ENCODE data around the gene HOXD10.

Gene HOXD10

GRCh38 chr2:176076796-176077195 lies 39.8 kb upstream of the HOXD10 start:
- no peak overlapping the region for H3K27ac ChIP-seq (ENCODE audit: low read depth, low read length, severe bottlenecking)
- no peaks in the 10 kb centered on the region for H3K36me3 ChIP-seq (ENCODE audit: control insufficient read depth, insufficient read depth, low read length)
- no peaks in the 10 kb centered on the region for H3K9me3 ChIP-seq (ENCODE audit: control insufficient read depth, low read length)
- no peak overlapping the region for H3K4me3 ChIP-seq (ENCODE audit: extremely low read depth, insufficient read depth, low read length, poor library complexity, severe bottlenecking)
- 80% methylated on average over 2 of the region's 2 CpGs; no CpG with 5 or more reads in 1 of the 2 experiments for WGBS, 2 experiments (ENCODE audit: insufficient coverage in 2 of 2)
- H3K4me1 ChIP-seq (ENCODE audit: control insufficient read depth, insufficient read depth, low read length, poor library complexity, severe bottlenecking) = no peaks in the 10 kb centered on the region

GRCh38 chr2:176078541-176079284 lies 37.9 kb upstream of the HOXD10 start:
- H3K4me3 ChIP-seq (ENCODE audit: extremely low read depth, insufficient read depth, low read length, poor library complexity, severe bottlenecking) = peak overlapping the region; percentile 25
- no peaks in the 10 kb centered on the region for H3K9me3 ChIP-seq (ENCODE audit: control insufficient read depth, low read length)
- H3K27ac ChIP-seq (ENCODE audit: low read depth, low read length, severe bottlenecking) = no peak overlapping the region
- no peaks in the 10 kb centered on the region for H3K36me3 ChIP-seq (ENCODE audit: control insufficient read depth, insufficient read depth, low read length)
- 7 to 11% methylated on average over 19 to 20 of the region's 25 CpGs for WGBS, 2 experiments (ENCODE audit: insufficient coverage in 2 of 2)
- H3K4me1 ChIP-seq (ENCODE audit: control insufficient read depth, insufficient read depth, low read length, poor library complexity, severe bottlenecking) = peaks cover 3% of the 10 kb centered on the region

GRCh38 chr2:176079285-176079830 lies 37.2 kb upstream of the HOXD10 start:
- 0 to 1% methylated on average over 15 to 25 of the region's 30 CpGs for WGBS, 2 experiments (ENCODE audit: insufficient coverage in 2 of 2)
- Histone ChIP-seq H3K4me1 (ENCODE audit: control insufficient read depth, insufficient read depth, low read length, poor library complexity, severe bottlenecking) (peaks cover 3% of the 10 kb centered on the region), H3K36me3 (ENCODE audit: control insufficient read depth, insufficient read depth, low read length) (no peaks in the 10 kb centered on the region), H3K27ac (ENCODE audit: low read depth, low read length, severe bottlenecking) (no peak overlapping the region), H3K9me3 (ENCODE audit: control insufficient read depth, low read length) (no peaks in the 10 kb centered on the region), H3K4me3 (ENCODE audit: extremely low read depth, insufficient read depth, low read length, poor library complexity, severe bottlenecking) (peak overlapping the region; percentile 25)

- peaks cover 9% of the 10 kb centered on the region for H3K4me1 ChIP-seq (ENCODE audit: control insufficient read depth, insufficient read depth, low read length, poor library complexity, severe bottlenecking)
- H3K4me3 ChIP-seq (ENCODE audit: extremely low read depth, insufficient read depth, low read length, poor library complexity, severe bottlenecking) = peak overlapping the region; percentile 25
- no peak overlapping the region for H3K27ac ChIP-seq (ENCODE audit: low read depth, low read length, severe bottlenecking)
- no peaks in the 10 kb centered on the region for H3K9me3 ChIP-seq (ENCODE audit: control insufficient read depth, low read length)
- H3K36me3 ChIP-seq (ENCODE audit: control insufficient read depth, insufficient read depth, low read length) = no peaks in the 10 kb centered on the region
- WGBS, 2 experiments (ENCODE audit: insufficient coverage in 2 of 2) = 0 to 1% methylated on average over 49 to 60 of the region's 86 CpGs
Observed at GRCh38 chr2:176079831-176080539, 36.6 kb upstream of the HOXD10 start.

- Histone ChIP-seq H3K4me3 (ENCODE audit: extremely low read depth, insufficient read depth, low read length, poor library complexity, severe bottlenecking) (peak overlapping the region; percentile 21), H3K27ac (ENCODE audit: low read depth, low read length, severe bottlenecking) (no peak overlapping the region)
- WGBS, 2 experiments (ENCODE audit: insufficient coverage in 2 of 2) = 1% methylated on average over 42 to 56 of the region's 68 CpGs
Observed at GRCh38 chr2:176080540-176081375, 35.8 kb upstream of the HOXD10 start.

GRCh38 chr2:176081376-176081836 lies 35.2 kb upstream of the HOXD10 start:
- Histone ChIP-seq H3K27ac (ENCODE audit: low read depth, low read length, severe bottlenecking) (no peak overlapping the region), H3K36me3 (ENCODE audit: control insufficient read depth, insufficient read depth, low read length) (no peaks in the 10 kb centered on the region), H3K4me3 (ENCODE audit: extremely low read depth, insufficient read depth, low read length, poor library complexity, severe bottlenecking) (no peak overlapping the region), H3K9me3 (ENCODE audit: control insufficient read depth, low read length) (no peaks in the 10 kb centered on the region), H3K4me1 (ENCODE audit: control insufficient read depth, insufficient read depth, low read length, poor library complexity, severe bottlenecking) (peaks cover 16% of the 10 kb centered on the region)
- WGBS, 2 experiments (ENCODE audit: insufficient coverage in 2 of 2) = 6 to 10% methylated on average over 3 to 5 of the region's 17 CpGs

More at GRCh38 chr2:176080540-176081375, 35.8 kb upstream of the HOXD10 start:
- H3K4me1 ChIP-seq (ENCODE audit: control insufficient read depth, insufficient read depth, low read length, poor library complexity, severe bottlenecking) = peaks cover 13% of the 10 kb centered on the region
- no peaks in the 10 kb centered on the region for H3K9me3 ChIP-seq (ENCODE audit: control insufficient read depth, low read length)
- no peaks in the 10 kb centered on the region for H3K36me3 ChIP-seq (ENCODE audit: control insufficient read depth, insufficient read depth, low read length)

GRCh38 chr2:176081837-176082524 lies 34.6 kb upstream of the HOXD10 start:
- Histone ChIP-seq H3K4me3 (ENCODE audit: extremely low read depth, insufficient read depth, low read length, poor library complexity, severe bottlenecking) (no peak overlapping the region), H3K4me1 (ENCODE audit: control insufficient read depth, insufficient read depth, low read length, poor library complexity, severe bottlenecking) (peaks cover 16% of the 10 kb centered on the region), H3K27ac (ENCODE audit: low read depth, low read length, severe bottlenecking) (no peak overlapping the region), H3K9me3 (ENCODE audit: control insufficient read depth, low read length) (no peaks in the 10 kb centered on the region), H3K36me3 (ENCODE audit: control insufficient read depth, insufficient read depth, low read length) (no peaks in the 10 kb centered on the region)
- 0 to 1% methylated on average over 58 to 61 of the region's 62 CpGs for WGBS, 2 experiments (ENCODE audit: insufficient coverage in 2 of 2)

GRCh38 chr2:176082525-176082823 lies 34.1 kb upstream of the HOXD10 start:
- H3K9me3 ChIP-seq (ENCODE audit: control insufficient read depth, low read length) = no peaks in the 10 kb centered on the region
- H3K4me1 ChIP-seq (ENCODE audit: control insufficient read depth, insufficient read depth, low read length, poor library complexity, severe bottlenecking) = peaks cover 16% of the 10 kb centered on the region
- WGBS, 2 experiments (ENCODE audit: insufficient coverage in 2 of 2) = 4 to 7% methylated on average over 7 of the region's 10 CpGs
- H3K27ac ChIP-seq (ENCODE audit: low read depth, low read length, severe bottlenecking) = no peak overlapping the region
- H3K4me3 ChIP-seq (ENCODE audit: extremely low read depth, insufficient read depth, low read length, poor library complexity, severe bottlenecking) = no peak overlapping the region
- H3K36me3 ChIP-seq (ENCODE audit: control insufficient read depth, insufficient read depth, low read length) = no peaks in the 10 kb centered on the region

GRCh38 chr2:176082824-176083751 lies 33.5 kb upstream of the HOXD10 start:
- no peak overlapping the region for H3K4me3 ChIP-seq (ENCODE audit: extremely low read depth, insufficient read depth, low read length, poor library complexity, severe bottlenecking)

More at GRCh38 chr2:176082824-176083751, 33.5 kb upstream of the HOXD10 start:
- WGBS, 2 experiments (ENCODE audit: insufficient coverage in 2 of 2) = 0 to 1% methylated on average over 52 to 60 of the region's 66 CpGs
- Histone ChIP-seq H3K27ac (ENCODE audit: low read depth, low read length, severe bottlenecking) (no peak overlapping the region), H3K36me3 (ENCODE audit: control insufficient read depth, insufficient read depth, low read length) (no peaks in the 10 kb centered on the region), H3K4me1 (ENCODE audit: control insufficient read depth, insufficient read depth, low read length, poor library complexity, severe bottlenecking) (peaks cover 21% of the 10 kb centered on the region), H3K9me3 (ENCODE audit: control insufficient read depth, low read length) (no peaks in the 10 kb centered on the region)

Data from mesodermal cell (in vitro differentiated cells).